Measurements from ENCODE around the gene FAM163B.

Gene FAM163B

DNA sequence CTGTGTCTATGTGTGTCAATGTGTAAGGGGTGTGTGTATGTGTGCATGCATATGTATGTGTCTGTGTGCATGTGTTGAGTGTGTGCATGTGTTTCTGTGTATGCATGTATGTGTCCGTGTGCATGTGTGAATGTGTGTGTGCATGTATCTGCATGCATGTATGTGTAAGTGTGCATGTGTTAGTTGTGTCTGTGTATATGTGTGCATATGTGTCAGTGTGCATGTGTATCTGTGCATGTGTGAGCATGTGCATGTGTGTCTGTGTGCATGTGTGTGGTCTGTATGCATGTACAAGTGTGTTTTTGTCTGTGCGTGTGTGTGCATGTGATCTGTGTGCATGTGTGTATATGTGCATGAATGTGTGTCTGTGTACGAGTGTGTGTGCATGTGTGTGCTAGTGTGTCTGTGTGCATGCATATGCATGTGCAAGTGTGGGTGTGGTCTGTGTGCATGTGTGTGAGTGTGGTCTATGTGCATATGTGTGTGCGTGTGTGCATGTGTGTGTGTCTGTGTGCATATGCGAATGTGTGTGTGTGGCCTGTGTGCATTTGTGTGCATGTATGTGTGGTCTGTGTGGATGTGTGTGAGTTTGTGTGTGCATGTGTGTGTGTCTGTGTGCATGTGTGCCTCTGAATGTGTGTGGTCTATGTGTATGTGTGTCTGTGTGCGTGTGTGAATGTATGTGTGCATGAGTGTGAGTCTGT is 9.6 kb downstream of the FAM163B start:
- TF ChIP-seq, protein P1, sequence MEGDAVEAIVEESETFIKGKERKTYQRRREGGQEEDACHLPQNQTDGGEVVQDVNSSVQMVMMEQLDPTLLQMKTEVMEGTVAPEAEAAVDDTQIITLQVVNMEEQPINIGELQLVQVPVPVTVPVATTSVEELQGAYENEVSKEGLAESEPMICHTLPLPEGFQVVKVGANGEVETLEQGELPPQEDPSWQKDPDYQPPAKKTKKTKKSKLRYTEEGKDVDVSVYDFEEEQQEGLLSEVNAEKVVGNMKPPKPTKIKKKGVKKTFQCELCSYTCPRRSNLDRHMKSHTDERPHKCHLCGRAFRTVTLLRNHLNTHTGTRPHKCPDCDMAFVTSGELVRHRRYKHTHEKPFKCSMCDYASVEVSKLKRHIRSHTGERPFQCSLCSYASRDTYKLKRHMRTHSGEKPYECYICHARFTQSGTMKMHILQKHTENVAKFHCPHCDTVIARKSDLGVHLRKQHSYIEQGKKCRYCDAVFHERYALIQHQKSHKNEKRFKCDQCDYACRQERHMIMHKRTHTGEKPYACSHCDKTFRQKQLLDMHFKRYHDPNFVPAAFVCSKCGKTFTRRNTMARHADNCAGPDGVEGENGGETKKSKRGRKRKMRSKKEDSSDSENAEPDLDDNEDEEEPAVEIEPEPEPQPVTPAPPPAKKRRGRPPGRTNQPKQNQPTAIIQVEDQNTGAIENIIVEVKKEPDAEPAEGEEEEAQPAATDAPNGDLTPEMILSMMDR (IDR thresholded peaks at IDR 0.05; ENCODE audit: insufficient read depth, low read length, missing control alignments), result no peak
- POLR2A ChIA-PET, result no interaction called here
- CTCF ChIA-PET, result no interaction called here
- H3K4me3 ChIP-seq (ENCODE audit: low read depth, low read length), result no peak overlapping the region
- DNase-seq (ENCODE audit: low read depth, low spot score), result no peak

DNA sequence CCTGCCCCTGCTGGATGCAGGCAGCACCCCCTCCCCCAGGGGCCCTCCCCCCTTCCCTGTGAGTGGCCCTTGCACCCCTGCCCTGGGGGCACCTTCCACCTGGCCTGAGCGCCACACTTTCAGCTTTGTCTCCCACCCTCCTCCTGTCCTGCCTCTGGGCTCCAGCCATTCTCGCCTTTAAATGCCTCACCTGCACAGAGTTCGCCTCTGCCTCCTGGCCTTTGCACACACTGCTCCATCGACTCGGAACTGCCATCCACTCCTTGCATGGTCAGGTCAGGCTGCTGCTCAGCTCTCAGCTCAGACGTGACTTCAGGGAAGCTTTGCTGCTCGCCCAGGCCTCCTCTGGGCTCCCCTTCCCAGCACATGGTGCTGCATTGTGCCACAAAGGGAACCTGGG is 10.2 kb downstream of the FAM163B start:
- ChIA-PET CTCF (no interaction called here), POLR2A (no interaction called here)
- no peak for DNase-seq (ENCODE audit: low read depth, low spot score)
- TF ChIP-seq, protein P1 (IDR thresholded peaks at IDR 0.05; ENCODE audit: insufficient read depth, low read length, missing control alignments), result no peak
- no peak overlapping the region for H3K4me3 ChIP-seq (ENCODE audit: low read depth, low read length)

DNA sequence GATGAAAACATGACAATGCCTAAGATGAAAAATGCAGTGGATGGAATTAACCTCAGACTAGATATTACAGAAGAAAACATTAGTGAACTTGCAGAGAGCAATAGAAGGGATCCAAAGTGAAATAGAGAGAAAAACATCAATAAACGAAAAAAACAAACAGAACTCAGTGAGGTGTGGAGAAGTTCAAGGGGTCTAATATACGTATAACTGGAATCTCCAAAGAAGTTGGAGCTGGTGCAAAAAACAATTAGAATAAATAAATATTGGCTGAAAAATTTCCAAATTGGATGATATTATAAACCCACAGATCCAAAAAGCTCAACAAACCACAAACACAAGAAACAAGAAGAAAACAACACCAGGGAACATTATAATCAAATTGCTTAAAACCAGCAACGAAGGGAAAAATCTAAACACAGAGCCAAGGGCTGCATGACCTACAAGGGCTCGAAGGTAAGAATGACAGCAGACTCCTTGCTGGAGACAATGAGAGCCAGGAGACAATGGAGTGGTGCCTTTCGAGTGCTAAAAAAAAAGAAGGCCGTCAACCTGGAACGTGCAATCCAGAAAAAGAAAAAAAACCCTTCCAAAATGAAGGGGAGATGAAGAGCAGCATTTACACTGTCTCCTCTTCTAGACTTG is 11.8 kb downstream of the FAM163B start:
- no peak overlapping the region for H3K4me3 ChIP-seq (ENCODE audit: low read depth, low read length)

DNA sequence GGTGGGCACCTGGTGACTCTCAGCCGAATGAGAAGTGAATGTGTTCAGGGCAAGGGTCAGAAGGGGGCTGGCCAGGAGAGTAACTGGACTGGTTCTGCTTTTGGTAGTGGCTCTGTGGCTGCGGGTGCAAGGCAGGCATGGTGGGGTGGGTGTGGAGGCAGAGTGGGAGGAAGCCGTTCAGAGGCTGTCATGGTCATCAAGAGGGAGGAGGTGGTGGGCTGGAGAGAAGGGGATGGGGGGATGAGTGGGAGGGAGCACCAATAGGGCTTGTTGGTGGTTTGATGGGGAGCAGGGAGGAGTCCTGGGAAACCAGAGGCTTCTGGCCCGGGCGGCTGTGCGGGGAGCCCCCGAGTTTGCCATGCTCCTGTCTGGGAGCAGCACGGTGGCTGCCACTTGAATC is 13.3 kb downstream of the FAM163B start:
- ChIA-PET POLR2A (no interaction called here), CTCF (no interaction called here)
- no peak overlapping the region for H3K4me3 ChIP-seq (ENCODE audit: low read depth, low read length)
- no peak for DNase-seq (ENCODE audit: low read depth, low spot score)
- TF ChIP-seq, protein P1 (IDR thresholded peaks at IDR 0.05; ENCODE audit: insufficient read depth, low read length, missing control alignments), result no peak

More for the DNA sequence above, 11.8 kb downstream of the FAM163B start:
- CTCF ChIA-PET, result no interaction called here
- POLR2A ChIA-PET, result no interaction called here
- TF ChIP-seq, protein P1 (IDR thresholded peaks at IDR 0.05; ENCODE audit: insufficient read depth, low read length, missing control alignments), result no peak
- no peak for DNase-seq (ENCODE audit: low read depth, low spot score)

DNA sequence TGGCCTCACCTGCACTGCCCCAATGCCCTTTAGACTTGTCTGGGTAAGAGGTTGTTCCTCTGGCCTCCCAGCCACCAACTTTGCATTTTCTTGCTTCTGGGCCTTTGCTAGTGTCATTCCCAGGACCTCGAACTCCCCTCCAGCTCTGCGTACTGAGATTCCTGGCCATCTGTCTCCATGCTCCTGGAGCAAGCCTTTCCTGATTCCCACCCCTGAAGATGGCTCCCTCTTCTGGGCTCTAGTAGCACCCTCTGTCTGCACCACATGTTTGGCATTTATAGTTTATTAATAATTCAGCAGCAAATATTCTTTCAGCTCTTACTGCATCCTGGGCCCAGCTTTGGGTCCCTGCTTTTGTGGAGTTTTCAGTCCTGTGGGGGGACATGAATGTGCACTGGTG is 14.9 kb downstream of the FAM163B start:
- POLR2A ChIA-PET, result no interaction called here
- H3K4me3 ChIP-seq (ENCODE audit: low read depth, low read length), result no peak overlapping the region
- CTCF ChIA-PET, result interaction anchor here (0.7 kb wide), 1 partner anchor 400 kb away, joined by 3 read pairs; no protein-coding TSS in a partner anchor
- DNase-seq (ENCODE audit: low read depth, low spot score), result no peak
- TF ChIP-seq, protein P1 (IDR thresholded peaks at IDR 0.05; ENCODE audit: insufficient read depth, low read length, missing control alignments), result no peak

DNA sequence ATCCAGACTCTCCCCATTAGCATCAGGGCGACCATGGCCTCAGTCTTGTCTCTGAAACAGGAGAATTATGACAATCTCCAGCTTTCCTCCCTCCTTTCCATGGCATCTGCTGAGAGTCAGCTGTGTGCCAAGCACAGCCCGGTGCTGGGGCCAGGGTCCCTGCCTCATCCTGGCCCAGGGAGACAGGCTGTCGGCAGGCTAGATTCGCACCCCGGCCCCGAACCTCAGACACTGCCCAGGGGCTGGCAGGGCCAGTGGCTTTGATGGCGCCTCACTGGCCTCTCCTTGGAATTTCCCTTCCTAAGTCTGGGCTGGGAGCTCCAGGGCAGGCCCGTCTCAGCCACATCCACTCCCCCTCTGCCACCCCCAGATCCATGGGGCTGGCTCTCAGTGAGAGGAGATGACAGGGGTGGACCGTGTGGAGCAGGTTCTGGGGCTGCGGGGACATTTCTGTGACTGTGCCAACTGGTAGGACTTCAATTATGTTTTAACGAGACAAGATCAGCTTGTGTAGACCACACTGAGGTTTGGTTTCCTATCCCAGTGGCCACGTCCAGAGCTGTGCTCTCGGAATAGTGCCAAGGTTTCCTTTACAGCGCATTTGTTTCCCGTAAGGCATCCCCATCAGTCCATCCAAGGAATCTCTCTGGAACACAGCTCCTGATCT is 15.5 kb downstream of the FAM163B start:
- H3K4me3 ChIP-seq (ENCODE audit: low read depth, low read length), result no peak overlapping the region
- TF ChIP-seq, protein P1 (IDR thresholded peaks at IDR 0.05; ENCODE audit: insufficient read depth, low read length, missing control alignments), result no peak
- CTCF ChIA-PET, result no interaction called here
- DNase-seq (ENCODE audit: low read depth, low spot score), result no peak
- POLR2A ChIA-PET, result no interaction called here

Measured in AG04449 (cell line).